Neutrophil (primary cell): ENCODE measurements around the gene FNBP1.

Source experiments
- H3K27ac ChIP-seq: fragments of 200-600 bp; sonication (generic); 2 replicates; pipeline ENCODE4 v1.5.1; 2016; ENCODE audit warnings: mild to moderate bottlenecking, moderate library complexity
- H3K27me3 ChIP-seq: fragments of 200-600 bp; sonication (generic); 2 replicates; pipeline ENCODE4 v1.6.0; 2016; ENCODE audit warnings: mild to moderate bottlenecking
- H3K36me3 ChIP-seq: fragments of 200-600 bp; sonication (generic); 2 replicates; pipeline ENCODE4 v1.5.1; 2017
- H3K4me1 ChIP-seq, 2 experiments: fragments of 200-600 bp in 1 of 2; sonication (generic) in 1 of 2; 1 replicate in 1 of 2; 2 replicates in 1 of 2; pipeline versions ENCODE4 v1.5.1 to v1.6.1; 2013 to 2016; ENCODE audit warnings: low read depth in 1 of 2, low read length in 1 of 2, mild to moderate bottlenecking in 1 of 2, moderate library complexity in 1 of 2; ENCODE audit not compliant: control insufficient read depth in 1 of 2, insufficient read depth in 1 of 2
- H3K4me3 ChIP-seq, 2 experiments: fragments of 200-600 bp in 1 of 2; sonication (generic) in 1 of 2; 1 replicate in 1 of 2; 2 replicates in 1 of 2; pipeline ENCODE4 v1.5.1; 2013 to 2016; ENCODE audit warnings: low read depth in 1 of 2, low read length in 1 of 2, mild to moderate bottlenecking in 1 of 2, moderate library complexity in 1 of 2
- H3K9me3 ChIP-seq: fragments of 200-600 bp; sonication (generic); 2 replicates; pipeline ENCODE4 v1.5.1; 2016
- CTCF ChIP-seq: fragments of 200-600 bp; sonication (generic); IDR thresholded peaks from 2 replicates; pipeline ENCODE4 v1.5.1; 2016; ENCODE audit warnings: antibody characterized with exemption

Gene FNBP1

GRCh38 chr9:130054325-130054786 is 11.4 kb upstream of the FNBP1 start:
- H3K27me3 ChIP-seq: no peaks in the 10 kb centered on the region
- peaks cover 25 to 27% of the 10 kb centered on the region in 2 experiments for H3K4me1 ChIP-seq
- H3K4me3 ChIP-seq: peak overlapping the region; percentile 96
- no peak for TF ChIP-seq CTCF
- H3K27ac ChIP-seq: peak overlapping the region; percentile 90
- H3K9me3 ChIP-seq: no peaks in the 10 kb centered on the region
- peaks cover 14% of the 10 kb centered on the region for H3K36me3 ChIP-seq

GRCh38 chr9:130053504-130054324 is 10.7 kb upstream of the FNBP1 start, which contains the start of gene GPR107:
GPR107 (plus strand) TSS chr9:130053906; CDS start chr9:130053933, 27 bp downstream.
- Histone ChIP-seq H3K4me3 (peak within 1 kb of the TSS; percentile 96), H3K4me1 (peaks cover 25 to 27% of the 10 kb centered on the region in 2 experiments), H3K27ac (peak within 1 kb of the TSS; percentile 90), H3K9me3 (no peaks in the 10 kb centered on the region), H3K27me3 (no peaks in the 10 kb centered on the region), H3K36me3 (peaks cover 9% of the 10 kb centered on the region)
- peak; percentile 23 for TF ChIP-seq CTCF

- Histone ChIP-seq H3K36me3 (peaks cover 4% of the 10 kb centered on the region), H3K27me3 (no peaks in the 10 kb centered on the region), H3K4me3 (peak overlapping the region; percentile 96), H3K27ac (peak overlapping the region; percentile 90), H3K9me3 (no peaks in the 10 kb centered on the region), H3K4me1 (peaks cover 25 to 27% of the 10 kb centered on the region in 2 experiments)
- no peak for TF ChIP-seq CTCF
Observed at GRCh38 chr9:130053109-130053503, 10.1 kb upstream of the FNBP1 start.

- TF ChIP-seq CTCF: no peak
- Histone ChIP-seq H3K27ac (no peak overlapping the region), H3K4me1 (peaks cover 25 to 27% of the 10 kb centered on the region in 2 experiments), H3K36me3 (no peaks in the 10 kb centered on the region), H3K4me3 (no peak overlapping the region), H3K27me3 (no peaks in the 10 kb centered on the region), H3K9me3 (no peaks in the 10 kb centered on the region)
Observed at GRCh38 chr9:130051855-130052254, 8.9 kb upstream of the FNBP1 start.

GRCh38 chr9:130050462-130050861 is 7.5 kb upstream of the FNBP1 start:
- Histone ChIP-seq H3K4me3 (no peak overlapping the region), H3K27me3 (no peaks in the 10 kb centered on the region), H3K4me1 (peaks cover 36 to 37% of the 10 kb centered on the region in 2 experiments), H3K27ac (no peak overlapping the region), H3K9me3 (no peaks in the 10 kb centered on the region), H3K36me3 (no peaks in the 10 kb centered on the region)
- TF ChIP-seq CTCF: no peak
